HCT116 (cell line): Measurements from ENCODE around the gene TPD52L1. TPM values are rescaled to one million over a fixed set of nuclear protein-coding genes. Genes with fewer than 3 reads are reported as not detected.

Experiments
- ATAC-seq: fragments of 200-7000 bp; cut with Tn5 transposase; 2 replicates; pipeline ENCODE4 v1.9.1; 2020; ENCODE audit warnings: mild to moderate bottlenecking, moderate library complexity
- BruUV-seq: library from RNA; stranded (reverse); fragments of 400-500 nt; replicated peaks from 2 replicates; lab custom pipeline; 2021; lab: Mats Ljungman, UMichigan
- CTCF ChIA-PET: fragments of 300-600 bp; sonication (Branson Sonifier 250); formaldehyde crosslinking; loops from one replicate; lab custom pipeline; 2021; ENCODE audit warnings: antibody characterized with exemption; lab: Charles Lee
- POLR2A ChIA-PET: fragments of 300-600, 350-600 bp; sonication (Branson Sonifier 250); formaldehyde crosslinking; loops from one replicate; lab custom pipeline; 2021; ENCODE audit warnings: antibody characterized with exemption; lab: Charles Lee
- RAD21 ChIA-PET, 2 experiments: fragments of 300-600 bp; sonication (Branson Sonifier 250); formaldehyde crosslinking; loops; one replicate each; lab custom pipeline; 2023; ENCODE audit warnings: low total read pairs in 2 of 2; ENCODE audit not compliant: uncharacterized antibody in 2 of 2, unreplicated experiment in 2 of 2, low non-redundant PET in 1 of 2; lab: Charles Lee
- DNase-seq: peaks from one replicate; pipeline ENCODE4 v3.0.0-alpha.2; 2010; ENCODE audit warnings: low read depth, low spot score
- H2AFZ ChIP-seq: fragments of 200-600 bp; shearing (Covaris generic), sonication (generic); 2 replicates; pipeline ENCODE4 v1.6.1; 2017; ENCODE audit warnings: low read depth, mixed run types, mixed read lengths, antibody characterized with exemption, low read length; ENCODE audit not compliant: poor library complexity, severe bottlenecking
- H3K27ac ChIP-seq: 2 replicates; pipeline ENCODE4 v1.5.1; 2012; ENCODE audit warnings: low read depth, low read length
- H3K27me3 ChIP-seq: fragments of 200-600 bp; sonication (generic); 2 replicates; pipeline ENCODE4 v1.6.1; 2016; ENCODE audit warnings: mixed run types, low read length, mixed read lengths; ENCODE audit not compliant: insufficient read depth
- H3K36me3 ChIP-seq, 2 experiments: fragments of 200-500 bp in 1 of 2; fragments of 200-600 bp in 1 of 2; sonication (Bioruptor generic) in 1 of 2; sonication (generic) in 1 of 2; 2 replicates each; pipeline versions ENCODE4 v1.5.1 to v1.6.1; 2014 to 2016; ENCODE audit warnings: low read length in 2 of 2, inconsistent platforms in 1 of 2, mixed read lengths in 1 of 2, mixed run types in 1 of 2; ENCODE audit not compliant: insufficient read depth in 2 of 2, control insufficient read depth in 1 of 2
- H3K4me1 ChIP-seq, 2 experiments: fragments of 200-600 bp in 1 of 2; sonication (generic) in 1 of 2; 2 replicates each; pipeline versions ENCODE4 v1.5.1 to v1.6.1; 2012 to 2017; ENCODE audit warnings: low read length in 2 of 2, inconsistent platforms in 1 of 2, mild to moderate bottlenecking in 1 of 2, mixed read lengths in 1 of 2, mixed run types in 1 of 2, moderate library complexity in 1 of 2; ENCODE audit not compliant: insufficient read depth in 2 of 2, control insufficient read depth in 1 of 2
- H3K4me2 ChIP-seq: fragments of 200-600 bp; sonication (generic); 2 replicates; pipeline ENCODE4 v1.6.1; 2017; ENCODE audit warnings: mixed run types, low read length, mixed read lengths
- H3K4me3 ChIP-seq, 2 experiments: fragments of 200-600 bp in 1 of 2; sonication (generic) in 1 of 2; replicated peaks in 1 of 2; 2 replicates each; pipeline ENCODE4 v1.5.1; 2011 to 2016; ENCODE audit warnings: low read length in 2 of 2, control low read depth in 1 of 2, low read depth in 1 of 2, mild to moderate bottlenecking in 1 of 2, mixed read lengths in 1 of 2, mixed run types in 1 of 2
- H3K79me2 ChIP-seq: fragments of 200-600 bp; sonication (generic); 2 replicates; pipeline ENCODE4 v1.6.1; 2017; ENCODE audit warnings: mild to moderate bottlenecking, mixed run types, low read length, moderate library complexity, mixed read lengths; ENCODE audit not compliant: insufficient read depth
- H3K9ac ChIP-seq: fragments of 200-600 bp; sonication (generic); 2 replicates; pipeline ENCODE4 v1.6.1; 2016; ENCODE audit warnings: low read length, mixed read lengths
- H3K9me2 ChIP-seq: fragments of 200-600 bp; sonication (generic), shearing (Covaris generic); 2 replicates; pipeline ENCODE4 v1.6.1; 2017; ENCODE audit warnings: mixed run types, mild to moderate bottlenecking, moderate library complexity; ENCODE audit not compliant: insufficient read depth
- H3K9me3 ChIP-seq, 2 experiments: fragments of 200-500 bp in 1 of 2; fragments of 200-600 bp in 1 of 2; sonication (Bioruptor generic) in 1 of 2; sonication (generic) in 1 of 2; 2 replicates each; pipeline ENCODE4 v1.6.1; 2014 to 2017; ENCODE audit warnings: low read length in 2 of 2, mixed read lengths in 2 of 2, inconsistent platforms in 1 of 2, low read depth in 1 of 2, mild to moderate bottlenecking in 1 of 2, mixed run types in 1 of 2, moderate library complexity in 1 of 2; ENCODE audit not compliant: control insufficient read depth in 1 of 2, insufficient read depth in 1 of 2
- H4K20me1 ChIP-seq: fragments of 200-600 bp; sonication (generic), shearing (Covaris generic); 2 replicates; pipeline ENCODE4 v1.6.1; 2017; ENCODE audit warnings: mixed run types, mild to moderate bottlenecking, moderate library complexity; ENCODE audit not compliant: insufficient read depth
- ATF3 ChIP-seq: IDR thresholded peaks from 2 replicates; pipeline ENCODE4 v1.6.1; 2012
- CBX3 ChIP-seq: IDR thresholded peaks from 2 replicates; pipeline ENCODE4 v1.6.1; 2012; ENCODE audit warnings: low read depth
- ELF1 ChIP-seq: IDR thresholded peaks from 2 replicates; pipeline ENCODE4 v1.6.1; 2012; ENCODE audit warnings: low read depth, borderline replicate concordance
- EZH2 ChIP-seq: fragments of 200-600 bp; sonication (generic); IDR thresholded peaks from 2 replicates; pipeline ENCODE4 v1.6.1; 2017; ENCODE audit warnings: antibody characterized with exemption, mixed run types
- FOSL1 ChIP-seq: IDR thresholded peaks from 2 replicates; pipeline ENCODE4 v1.6.1; 2012; ENCODE audit warnings: low read depth
- JUND ChIP-seq: IDR thresholded peaks from 2 replicates; pipeline ENCODE4 v1.6.1; 2012
- MAX ChIP-seq: IDR thresholded peaks from 2 replicates; pipeline ENCODE4 v1.6.1; 2012
- RAD21 ChIP-seq: IDR thresholded peaks from 2 replicates; pipeline ENCODE4 v1.6.1; 2012; ENCODE audit warnings: low read depth, mild to moderate bottlenecking
- REST ChIP-seq: IDR thresholded peaks from 2 replicates; pipeline ENCODE4 v1.6.1; 2012; ENCODE audit warnings: low read depth
- SIN3A ChIP-seq: IDR thresholded peaks from 2 replicates; pipeline ENCODE4 v1.6.1; 2012; ENCODE audit warnings: low read depth
- SP1 ChIP-seq: IDR thresholded peaks from 2 replicates; pipeline ENCODE4 v1.6.1; 2012; ENCODE audit warnings: low read depth
- TCF7L2 ChIP-seq: IDR thresholded peaks from 2 replicates; pipeline ENCODE4 v1.7.0; 2011; ENCODE audit warnings: borderline replicate concordance, inconsistent platforms; ENCODE audit not compliant: insufficient read depth, insufficient read length; ENCODE audit errors: extremely low read depth
- ZBTB33 ChIP-seq: IDR thresholded peaks from 2 replicates; pipeline ENCODE4 v1.6.1; 2011; ENCODE audit warnings: mild to moderate bottlenecking, low read length, moderate library complexity; ENCODE audit not compliant: insufficient replicate concordance; ENCODE audit errors: extremely low read depth
- ZFX ChIP-seq: fragments of 450-650 bp; IDR thresholded peaks from 2 replicates; pipeline ENCODE4 v1.6.1; 2017
- ZNF274 ChIP-seq: fragments of 200-500 bp; sonication (Bioruptor generic); IDR thresholded peaks from 2 replicates; pipeline ENCODE4 v1.6.1; 2014; ENCODE audit warnings: mild to moderate bottlenecking, low read depth, low read length, inconsistent platforms
- intact Hi-C: fragments of 100-400 bp; cut with micrococcal nuclease; formaldehyde crosslinking; loops from 2 replicates; pipeline ENCODE4 v1.10.0; 2022
- total RNA-seq: library from RNA; stranded (reverse); gene quantifications from one replicate; pipeline ENCODE4 v1.2.1, GENCODE V29; 2021; ENCODE audit not compliant: unreplicated experiment

TPD52L1 gene
- total RNA-seq, 1 experiment from 2014 or later, result 64.1 TPM

- Histone ChIP-seq H3K9ac (no peak overlapping the region), H3K9me2 (no peaks in the 10 kb centered on the region), H3K9me3 (no peaks in the 10 kb centered on the region), H3K4me3 (no peak overlapping the region), H3K79me2 (no peaks in the 10 kb centered on the region; the same call in 1 of the 2 replicates), H3K27me3 (no peaks in the 10 kb centered on the region), H2AFZ (no peak overlapping the region), H3K4me1 (peaks cover 0 to 14% of the 10 kb centered on the region in 2 experiments; a peak in 1 of 4 replicates), H3K27ac (no peak overlapping the region), H4K20me1 (no peaks in the 10 kb centered on the region), H3K36me3 (peaks cover 6 to 16% of the 10 kb centered on the region in 2 experiments; a peak in 2 of 4 replicates), H3K4me2 (no peak overlapping the region)
- no peak for ATAC-seq
- DNase-seq, result no peak
- intact Hi-C loops, result no loop called here
- no TSS peak for BruUV-seq
- CTCF ChIA-PET, result no interaction called here
- RAD21 ChIA-PET, result no interaction called here
- TF ChIP-seq ATF3 (no peak), ZNF274 (no peak), RAD21 (no peak), ELF1 (no peak)
- POLR2A ChIA-PET, result no interaction called here
Observed at GRCh38 chr6:125271486-125272159, 118.0 kb downstream of the TPD52L1 start.

- ChIA-PET CTCF (no interaction called here), POLR2A (no interaction called here), RAD21 (no interaction called here)
- Histone ChIP-seq H3K9me2 (no peaks in the 10 kb centered on the region), H3K4me3 (no peak overlapping the region), H3K4me1 (peaks cover 0 to 7% of the 10 kb centered on the region in 2 experiments; a peak in 1 of 4 replicates), H3K79me2 (peaks cover 3% of the 10 kb centered on the region), H3K9ac (no peak overlapping the region), H3K4me2 (no peak overlapping the region), H3K27ac (no peak overlapping the region), H4K20me1 (no peaks in the 10 kb centered on the region), H2AFZ (no peak overlapping the region), H3K9me3 (no peaks in the 10 kb centered on the region), H3K36me3 (peaks cover 8 to 16% of the 10 kb centered on the region in 2 experiments; a peak in 2 of 4 replicates), H3K27me3 (no peaks in the 10 kb centered on the region)
- no peak for ATAC-seq
- intact Hi-C loops, result no loop called here
- DNase-seq, result no peak
- BruUV-seq, result no TSS peak
- TF ChIP-seq FOSL1 (no peak), CBX3 (no peak), SIN3A (no peak), ZNF274 (no peak), ZFX (no peak), ZBTB33 (no peak), SP1 (no peak), JUND (no peak), MAX (no peak), EZH2 (no peak), TCF7L2 (no peak), REST (no peak)
Observed at GRCh38 chr6:125273251-125273650, 119.7 kb downstream of the TPD52L1 start.
